ENCODE data around the gene TRPM2.

- TF ChIP-seq POLR2A (IDR thresholded peaks at IDR 0.05; ENCODE audit: low read length) = no peak
- no peak for TF ChIP-seq GATA1 (IDR thresholded peaks at IDR 0.05; ENCODE audit: low read depth, low read length)
These were observed 4.0 kb upstream of the TRPM2 start for GRCh38 chr21:44349416-44349846.
